HG03280 (cell line): Measurements from ENCODE around the gene LPP.

Experiments used
- ATAC-seq: cut with Tn5 transposase; IDR thresholded peaks from one replicate; pipeline ENCODE4 v1.9.1; 2021; ENCODE audit warnings: mild to moderate bottlenecking, moderate library complexity; ENCODE audit not compliant: unreplicated experiment

Gene LPP

DNA sequence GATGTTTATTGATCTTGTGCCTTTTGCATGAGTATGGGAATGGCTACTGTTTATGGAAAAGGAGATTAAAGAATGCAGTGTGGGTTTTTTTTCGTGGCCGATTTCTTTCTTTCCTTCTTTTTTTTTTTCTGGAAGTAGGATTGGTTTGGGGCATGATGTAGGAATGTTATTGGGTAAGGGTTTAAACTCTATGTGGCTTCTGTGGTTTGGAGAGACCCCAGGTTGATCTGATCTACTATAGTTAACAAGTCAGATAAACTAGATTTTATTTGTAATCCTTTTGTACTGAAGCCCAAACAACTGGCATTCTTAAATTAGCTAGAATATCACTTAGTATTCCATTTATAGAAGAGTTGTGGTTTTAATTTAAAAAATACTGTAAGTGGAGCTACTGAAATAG is 304.8 kb downstream of the LPP start:
- ATAC-seq, result no peak

DNA sequence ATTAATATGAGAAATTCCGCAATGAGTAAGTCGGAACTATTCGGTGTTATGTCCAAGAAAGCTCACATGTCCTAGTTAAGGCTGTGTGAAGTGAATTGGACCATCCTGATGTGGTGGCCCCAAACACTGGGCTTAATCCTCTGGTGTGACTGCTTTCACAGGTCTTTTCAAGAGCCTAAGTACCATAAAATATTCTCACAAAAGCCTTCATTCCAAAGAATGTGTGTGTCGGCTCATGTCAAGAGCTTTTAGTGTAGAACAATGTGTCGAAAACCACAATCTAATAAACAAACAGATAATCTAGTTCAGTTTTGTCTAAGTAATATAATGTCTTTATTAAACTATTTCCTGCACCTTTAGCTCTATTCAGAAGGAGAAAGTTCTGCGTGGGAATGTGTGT is 311.4 kb downstream of the LPP start:
- no peak for ATAC-seq

DNA sequence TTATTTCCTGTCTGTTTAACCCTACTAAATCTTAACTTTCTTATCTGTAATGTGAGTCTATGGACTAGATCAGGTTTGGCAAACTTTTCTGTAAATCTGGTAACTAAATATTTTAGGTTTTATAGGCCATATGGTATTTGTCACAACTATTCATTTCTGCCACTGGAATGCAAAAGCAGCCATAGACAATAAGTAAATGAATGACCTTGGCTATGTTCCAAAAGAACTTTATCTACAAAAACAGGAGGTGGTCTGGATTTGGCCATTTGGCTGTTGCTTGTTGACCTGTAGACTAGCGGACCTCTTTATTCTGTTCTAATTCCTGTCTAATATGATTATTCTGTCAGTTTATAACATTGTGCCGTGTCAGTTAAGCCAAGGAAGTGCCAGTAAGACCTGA is 314.2 kb downstream of the LPP start:
- ATAC-seq, result no peak

DNA sequence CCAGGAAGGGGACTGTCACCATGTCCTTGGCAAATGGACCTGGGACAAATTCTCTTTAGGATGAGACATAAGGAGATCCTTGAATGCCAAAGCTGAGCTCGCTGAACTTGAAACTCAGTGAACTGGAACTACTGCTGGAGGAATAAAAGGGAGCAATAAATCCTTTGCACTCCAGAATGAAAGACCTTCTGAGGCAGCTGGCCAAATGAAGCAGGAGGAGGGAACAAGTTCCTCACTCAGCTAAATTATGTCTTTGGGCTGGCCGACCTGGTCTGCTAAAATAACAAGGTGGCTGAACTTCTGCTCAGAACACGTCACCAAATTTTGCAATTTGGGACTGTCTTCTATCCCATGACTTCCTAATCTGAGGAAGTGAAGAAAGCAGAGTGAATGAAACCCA is 314.7 kb downstream of the LPP start:
- no peak for ATAC-seq

DNA sequence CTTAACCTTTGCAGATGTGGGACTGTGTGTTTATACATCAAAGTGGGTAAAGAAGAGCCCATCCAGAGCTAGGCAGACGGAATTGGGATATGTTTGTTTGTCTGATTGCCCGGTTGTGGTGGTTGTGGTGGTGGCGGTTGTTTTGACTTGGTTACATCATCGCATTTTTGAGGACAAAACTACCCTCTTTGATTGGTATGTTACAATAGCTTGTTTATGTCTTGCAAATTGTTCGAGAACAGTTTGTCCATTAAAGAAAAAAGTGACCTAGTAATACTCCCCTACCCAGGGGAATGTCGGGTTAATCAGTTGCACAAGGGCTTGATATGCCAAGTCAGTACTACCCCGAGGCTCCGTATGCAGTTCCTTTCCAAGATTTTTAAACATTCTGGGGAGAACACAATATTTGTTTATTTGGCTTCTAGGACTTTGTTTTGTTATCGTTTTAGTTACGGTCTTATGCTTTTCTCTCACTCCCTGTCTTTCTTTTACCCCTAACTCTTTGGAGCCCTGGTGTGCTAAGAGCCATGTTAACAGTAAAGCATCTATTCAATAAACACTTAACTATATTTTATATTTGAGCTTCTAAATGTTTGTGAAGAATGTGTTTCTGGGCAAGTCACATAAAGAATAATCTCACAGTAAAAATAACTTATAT is 315.4 kb downstream of the LPP start:
- no peak for ATAC-seq

DNA sequence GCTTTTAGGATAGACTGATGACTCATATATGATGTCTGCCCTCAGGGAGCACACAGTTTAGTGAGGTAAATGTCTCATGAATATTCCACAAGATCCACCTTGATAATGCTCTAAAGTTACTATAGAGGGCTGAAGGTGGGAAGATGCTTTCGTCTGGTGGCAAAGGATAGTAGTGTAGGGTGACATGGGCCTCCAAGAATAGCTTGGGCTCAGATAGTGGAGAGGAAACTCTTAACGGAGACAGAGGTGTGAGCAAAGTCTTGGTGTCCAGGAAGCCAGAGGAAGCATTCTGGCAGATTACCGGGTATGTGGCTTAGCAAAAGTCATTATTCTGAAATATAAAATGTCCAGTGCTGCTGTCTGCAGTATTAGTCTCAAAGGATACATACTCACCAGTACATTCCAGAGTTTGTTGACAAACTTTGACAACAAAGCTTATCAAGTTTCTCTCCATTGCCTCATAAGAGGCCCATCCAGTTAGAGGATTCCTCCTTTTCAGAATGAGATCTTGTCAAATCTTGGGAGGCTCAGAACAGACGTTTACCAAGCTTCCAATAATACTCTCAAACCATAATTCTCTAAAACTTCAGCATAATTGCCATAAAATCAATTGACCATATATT is 316.7 kb downstream of the LPP start:
- no peak for ATAC-seq

DNA sequence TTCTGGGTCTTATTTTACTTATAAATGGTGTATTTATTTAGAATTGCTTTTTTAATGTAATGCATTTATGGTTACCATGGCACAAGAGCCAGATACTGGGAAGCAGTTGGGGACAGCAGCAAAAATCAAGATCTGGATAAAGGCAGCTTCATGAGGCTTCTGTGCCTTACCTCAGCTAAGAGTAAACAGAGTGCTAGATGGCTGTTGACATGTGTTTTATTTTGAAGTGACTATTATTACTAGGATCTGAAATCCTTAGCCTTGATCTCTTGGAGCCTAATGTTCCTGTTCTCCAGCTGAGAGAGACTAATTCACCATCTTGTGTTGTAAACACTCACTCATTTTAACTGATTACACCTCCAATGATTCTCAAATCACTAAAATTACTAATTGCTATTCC is 317.8 kb downstream of the LPP start:
- ATAC-seq, result no peak

DNA sequence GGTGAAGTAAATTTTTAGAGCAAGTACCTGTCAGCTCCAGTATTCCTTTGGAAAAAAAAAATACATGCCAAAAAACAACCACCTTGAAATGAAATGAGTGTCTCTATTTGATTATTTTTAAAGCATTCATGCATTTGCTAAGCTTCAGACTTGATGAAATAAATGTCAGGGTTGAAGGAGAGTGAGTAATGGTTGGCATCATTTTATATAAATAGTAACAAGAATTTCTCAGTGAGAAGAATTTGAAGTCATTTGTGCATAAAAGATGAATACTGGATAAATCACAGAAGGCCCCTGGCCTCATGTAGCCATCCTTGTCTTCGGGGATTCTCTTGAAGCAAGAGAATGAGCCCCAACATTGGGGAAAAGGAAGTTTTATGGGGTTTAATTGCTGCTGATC is 318.4 kb downstream of the LPP start:
- ATAC-seq, result no peak

DNA sequence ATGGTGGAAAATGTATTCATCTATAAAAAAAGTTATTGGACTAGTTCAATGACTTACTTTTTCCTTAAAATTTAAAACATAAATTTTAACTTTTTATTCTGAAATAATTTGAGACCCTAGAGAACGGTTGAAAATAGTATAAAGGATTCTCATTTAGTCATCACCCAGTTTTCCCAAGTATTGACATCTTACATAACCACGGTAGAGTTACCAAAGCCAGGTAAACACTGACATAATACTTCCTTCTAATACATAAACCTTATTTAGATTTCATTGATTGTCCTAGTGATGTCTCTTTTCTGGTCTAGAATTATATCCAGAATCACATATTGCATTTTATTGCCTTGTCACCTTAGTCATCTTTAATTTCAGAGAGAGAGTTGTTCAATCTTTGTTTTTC is 319.1 kb downstream of the LPP start:
- ATAC-seq, result no peak

DNA sequence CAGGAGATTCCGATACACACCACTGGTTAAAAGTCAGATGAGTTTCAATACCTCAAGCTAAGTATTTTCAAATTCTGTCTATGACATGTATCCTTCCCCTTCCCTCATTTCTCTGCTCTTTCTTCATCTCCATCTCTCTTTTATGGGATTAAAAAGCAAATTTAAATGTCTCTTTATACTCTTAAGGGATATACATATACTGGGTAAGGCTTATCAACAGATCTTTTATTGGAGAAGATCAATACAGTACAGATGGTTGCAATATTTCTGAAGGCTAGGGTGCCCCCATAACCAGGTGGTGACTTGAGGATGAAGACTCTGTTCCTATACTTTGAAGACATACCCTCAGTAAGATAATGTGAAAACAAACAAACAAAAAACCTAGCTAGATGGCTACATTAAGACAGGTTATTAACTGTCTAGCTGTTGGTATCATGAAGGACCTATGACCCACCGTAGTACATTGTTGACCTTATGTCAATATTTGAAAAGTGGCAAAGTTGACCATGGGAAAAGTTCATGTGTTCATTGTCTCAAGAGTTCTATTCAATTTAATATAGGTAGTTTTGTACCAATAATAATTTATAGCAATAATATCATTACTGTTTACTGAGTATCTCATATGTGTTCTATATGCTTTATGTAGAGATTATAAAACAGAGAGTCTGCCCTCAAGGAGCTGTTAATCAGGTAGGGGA is 319.8 kb downstream of the LPP start:
- no peak for ATAC-seq

DNA sequence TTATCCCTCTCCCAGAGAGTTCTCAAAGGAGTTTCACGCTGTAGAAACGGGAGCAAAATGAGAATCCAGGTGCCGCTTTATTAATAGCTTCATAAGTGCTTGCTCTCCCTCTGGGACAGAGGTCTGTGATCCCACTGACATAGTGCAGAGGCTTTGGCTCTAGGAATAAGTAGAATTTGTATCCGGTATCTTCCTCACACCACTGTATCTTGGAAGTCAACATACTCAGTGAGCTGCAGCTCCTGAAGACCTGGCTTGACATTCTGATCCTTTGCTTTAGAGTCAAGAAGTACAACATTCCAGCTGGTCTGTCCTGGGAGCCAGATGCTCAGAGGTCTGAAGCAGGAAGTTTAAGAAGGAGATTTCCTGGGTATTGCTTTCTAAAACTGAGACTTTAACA is 323.0 kb downstream of the LPP start:
- no peak for ATAC-seq

DNA sequence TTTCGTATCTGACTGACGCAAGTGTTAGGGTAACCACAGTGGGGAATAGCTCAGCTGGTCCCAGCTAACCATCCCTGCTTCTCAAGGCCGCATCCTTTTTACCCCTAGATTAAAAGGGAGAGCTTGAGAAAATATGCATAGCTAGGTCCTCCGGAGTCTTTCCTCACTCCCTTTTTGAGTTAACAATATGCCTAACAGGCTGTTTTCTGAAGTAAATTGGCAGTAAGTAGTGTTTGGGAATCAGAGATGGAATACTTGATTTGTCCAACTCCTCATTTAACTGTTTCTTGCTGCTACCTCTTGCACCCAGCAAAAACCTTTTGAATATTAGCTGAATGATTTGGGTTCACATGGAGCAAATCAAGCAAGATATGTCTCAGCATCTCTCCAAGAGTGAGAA is 326.1 kb downstream of the LPP start:
- ATAC-seq, result no peak

DNA sequence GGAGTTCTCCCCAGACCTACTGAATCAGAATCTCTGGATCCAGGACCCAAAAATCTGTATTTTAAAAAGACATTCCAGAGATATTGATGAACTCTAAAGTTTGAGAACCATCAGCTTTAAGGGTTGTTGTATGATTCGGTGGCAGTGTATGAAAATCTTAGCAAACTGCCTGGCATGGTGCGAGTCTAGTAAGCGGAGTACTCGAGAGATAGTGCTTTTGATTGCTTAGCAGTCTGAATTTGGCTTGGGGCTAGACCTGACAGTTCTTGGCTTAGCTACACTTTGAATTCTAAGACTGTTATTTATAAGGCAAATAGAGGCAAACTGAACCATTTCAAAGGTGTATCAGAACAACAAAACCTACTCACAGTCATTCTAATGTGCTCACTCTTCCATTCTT is 329.0 kb downstream of the LPP start:
- ATAC-seq, result no peak

DNA sequence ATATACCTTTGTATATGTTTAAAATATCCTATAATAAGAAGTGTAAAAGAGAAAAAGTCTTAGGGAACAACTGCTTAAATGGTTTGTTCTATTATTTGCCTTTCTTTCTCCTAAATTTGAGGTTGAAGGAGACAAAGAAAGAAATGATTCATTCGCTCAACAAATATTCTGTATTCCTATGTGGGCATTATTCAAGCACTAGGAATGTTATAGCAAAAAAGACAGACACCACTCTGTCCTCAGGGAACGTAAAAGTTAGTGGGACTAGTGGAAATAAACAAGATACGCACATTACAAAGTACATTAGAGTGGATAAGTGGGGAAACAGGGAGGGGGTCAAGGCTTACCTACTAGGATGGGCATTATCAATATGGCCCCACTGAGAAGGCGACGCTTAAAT is 332.2 kb downstream of the LPP start:
- no peak for ATAC-seq

DNA sequence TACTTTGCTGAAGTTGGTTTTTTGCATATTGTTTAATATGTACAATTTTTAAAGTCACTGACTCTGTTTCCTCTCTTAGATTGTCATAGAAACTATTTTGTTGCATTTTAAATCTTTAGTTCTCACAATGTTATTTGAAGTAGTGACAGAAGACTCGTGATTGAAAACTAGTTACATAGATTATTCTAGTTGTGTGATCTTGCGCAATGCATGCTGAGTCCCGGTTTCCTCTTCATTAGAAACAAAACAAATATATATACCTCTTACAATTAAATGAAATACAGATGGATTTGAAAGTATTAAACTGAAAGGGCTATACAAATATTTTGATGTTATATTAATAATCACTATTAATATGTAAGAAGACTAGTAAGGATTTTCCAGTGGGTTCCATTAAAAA is 333.0 kb downstream of the LPP start:
- ATAC-seq, result no peak

DNA sequence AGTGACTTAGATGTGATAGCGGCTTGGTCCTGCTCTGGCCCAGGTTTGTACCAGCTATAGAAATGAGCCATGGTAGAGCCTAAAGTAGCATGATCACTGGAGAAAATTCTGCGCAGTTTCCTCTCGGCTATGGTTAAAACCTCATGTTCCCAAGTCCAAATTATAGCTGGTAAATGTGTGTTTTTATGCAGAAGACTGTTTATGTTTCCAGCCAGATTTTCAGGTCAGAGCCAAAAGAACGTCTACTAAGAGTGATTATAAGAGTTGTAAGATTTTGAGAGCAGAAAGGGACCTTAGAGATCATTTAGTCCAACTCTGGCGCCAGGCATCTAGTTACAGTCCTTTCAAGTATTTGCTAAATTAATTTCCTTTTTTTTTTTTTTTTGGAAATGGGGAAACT is 333.7 kb downstream of the LPP start:
- ATAC-seq, result no peak

DNA sequence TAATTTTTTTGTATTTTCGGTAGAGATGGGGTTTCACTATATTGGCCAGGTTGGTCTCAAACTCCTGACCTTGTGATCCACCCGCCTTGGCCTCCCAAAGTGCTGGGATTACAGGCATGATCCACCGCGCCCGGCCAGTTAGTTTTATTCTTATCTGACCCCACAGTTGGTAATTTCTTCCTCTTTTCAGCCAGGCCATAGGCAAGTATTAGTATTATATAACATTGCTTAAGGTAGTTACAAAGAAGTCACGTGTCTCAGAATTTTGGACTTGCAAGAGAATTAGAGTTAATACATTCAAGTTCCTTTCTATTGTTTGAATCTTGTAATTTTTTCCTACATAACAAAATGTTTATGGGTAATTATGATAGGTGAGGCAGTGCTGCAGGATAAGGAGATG is 334.8 kb downstream of the LPP start:
- no peak for ATAC-seq

DNA sequence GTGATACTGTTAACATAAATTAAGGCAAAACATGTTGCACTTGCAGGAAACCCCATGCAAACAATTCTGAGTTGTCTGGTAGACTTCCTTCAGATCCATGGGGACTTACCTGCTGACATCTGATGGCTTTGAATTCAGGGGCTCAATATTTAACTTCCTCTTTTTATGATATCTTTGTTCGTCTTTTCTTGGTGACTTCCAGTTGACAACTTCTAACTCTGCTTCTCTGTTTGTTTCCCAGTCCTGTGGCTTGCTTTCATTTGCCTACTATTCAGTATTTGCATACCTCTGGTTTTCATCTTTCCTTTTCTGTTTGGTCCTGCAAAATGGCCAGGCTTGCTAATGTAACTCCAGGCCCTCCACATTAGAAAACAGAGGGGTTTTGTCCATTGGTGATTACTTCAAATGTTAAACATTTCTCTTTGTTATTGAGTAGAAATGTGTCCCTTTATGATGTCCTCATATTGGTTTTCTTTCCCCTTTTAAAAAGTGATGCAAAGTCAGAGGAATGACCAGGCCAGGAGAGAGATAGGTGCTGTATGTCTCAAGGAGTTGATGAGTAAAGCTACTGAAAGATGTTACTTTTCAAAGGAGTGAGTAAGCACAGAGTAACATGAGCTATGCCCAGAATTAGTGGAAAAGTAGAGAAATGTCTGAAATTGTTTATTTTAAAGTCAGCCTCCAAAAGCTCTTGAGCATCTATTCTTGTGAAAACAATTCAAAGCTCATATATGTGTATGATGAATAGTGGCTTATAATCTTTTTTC is 335.9 kb downstream of the LPP start:
- no peak for ATAC-seq

DNA sequence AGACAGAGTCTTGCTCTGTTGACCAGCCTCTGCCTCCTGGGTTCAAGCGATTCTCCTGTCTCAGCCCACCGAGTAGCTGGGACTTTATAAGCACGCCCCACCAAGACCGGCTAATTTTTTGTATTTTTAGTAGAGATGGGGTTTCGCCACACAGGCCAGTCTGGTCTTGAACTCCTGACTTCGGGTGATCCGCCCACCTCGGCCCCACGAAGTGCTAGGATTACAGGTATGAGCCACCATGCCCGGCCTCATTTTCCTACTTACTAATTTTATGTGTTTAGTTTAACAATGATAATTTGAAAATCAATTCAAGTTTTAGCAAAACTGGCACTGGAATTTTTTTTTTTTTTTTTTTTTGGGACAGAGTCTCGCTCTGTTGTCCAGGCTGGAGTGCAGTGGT is 336.5 kb downstream of the LPP start:
- ATAC-seq, result no peak

DNA sequence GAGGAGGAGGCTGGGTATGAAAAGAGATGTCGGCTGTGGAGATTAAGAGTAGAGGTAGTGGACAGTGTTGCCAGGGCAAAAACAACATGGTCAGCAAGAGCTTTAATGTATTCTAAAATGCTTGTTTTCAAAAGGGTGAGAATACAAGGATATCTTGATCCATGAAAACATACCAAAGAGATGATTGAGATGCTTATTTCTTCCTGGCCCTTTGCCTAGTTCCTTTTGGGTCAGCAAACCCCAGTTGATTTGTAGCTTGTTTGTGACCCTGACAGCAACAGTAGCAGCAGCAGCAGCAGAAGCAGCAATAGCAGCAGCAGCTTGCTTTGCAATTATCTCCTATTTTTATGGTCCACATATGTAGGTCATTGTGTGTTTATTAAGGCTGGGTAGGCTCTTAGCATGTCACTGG is 337.3 kb downstream of the LPP start:
- no peak for ATAC-seq

DNA sequence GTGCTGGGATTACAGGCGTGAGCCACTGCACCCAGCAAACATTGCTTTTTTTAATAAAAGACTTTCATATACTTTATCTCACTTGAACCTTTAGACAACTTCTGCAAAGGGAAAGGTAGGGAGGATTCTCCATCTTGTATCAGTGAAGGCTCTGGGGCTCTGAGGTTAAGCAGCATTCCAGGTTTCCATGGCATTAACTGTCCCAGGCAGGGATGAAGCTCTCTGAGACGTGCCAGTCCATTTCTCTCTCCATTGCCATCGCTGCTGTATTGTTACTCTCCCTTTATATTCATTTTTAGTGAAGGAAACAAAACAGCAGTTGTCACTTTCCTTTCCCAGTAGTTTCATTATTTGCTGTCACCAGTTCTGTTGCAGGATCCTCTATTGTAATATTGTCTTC is 342.4 kb downstream of the LPP start:
- no peak for ATAC-seq

DNA sequence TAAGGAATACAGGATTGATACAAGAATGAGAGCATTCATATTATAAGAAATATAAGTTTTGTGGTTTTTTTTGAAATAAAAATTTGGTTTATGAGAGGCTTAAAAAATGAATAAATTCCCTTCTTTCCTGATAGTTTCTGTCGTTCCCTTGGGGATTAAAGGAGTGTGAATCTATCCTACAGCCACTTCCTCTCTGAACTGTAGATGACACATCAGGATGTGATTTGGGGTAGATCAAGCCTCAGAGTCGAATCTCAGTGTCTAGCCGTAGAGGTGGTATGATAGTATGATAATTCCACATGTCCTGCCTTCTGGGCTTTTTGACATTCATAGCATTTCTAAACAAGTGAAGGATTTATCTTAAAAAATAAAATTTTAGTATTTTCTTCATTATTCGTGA is 343.1 kb downstream of the LPP start:
- no peak for ATAC-seq
